Measurements from ENCODE around the gene MVP.
"Not testable (repeated sequence)": the region's sequence is repeated elsewhere in the genome, so short reads cannot be mapped to it uniquely, and the experiment has no call there.

The MVP gene

DNA sequence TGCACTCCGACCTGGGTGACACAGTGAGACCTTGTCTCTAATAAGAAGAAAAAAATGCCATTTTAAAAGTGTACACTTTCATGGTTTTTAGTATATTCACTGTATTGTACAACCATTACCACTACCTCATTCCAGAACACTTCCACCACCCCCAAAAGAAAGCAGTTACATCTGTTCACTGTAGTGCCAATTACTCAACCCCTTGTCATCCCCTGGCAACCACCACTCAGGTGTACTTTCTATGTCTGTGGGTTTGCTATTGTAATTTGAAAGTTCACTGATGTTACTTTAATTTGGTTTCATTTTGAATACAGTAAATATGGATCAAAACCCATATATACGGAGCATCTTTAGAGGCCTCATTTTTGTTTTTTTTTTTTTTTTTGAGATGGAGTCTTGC, 36.1 kb upstream of the MVP start:
- no peak for DNase-seq (ENCODE audit: low read depth)
- TF ChIP-seq, protein P1, sequence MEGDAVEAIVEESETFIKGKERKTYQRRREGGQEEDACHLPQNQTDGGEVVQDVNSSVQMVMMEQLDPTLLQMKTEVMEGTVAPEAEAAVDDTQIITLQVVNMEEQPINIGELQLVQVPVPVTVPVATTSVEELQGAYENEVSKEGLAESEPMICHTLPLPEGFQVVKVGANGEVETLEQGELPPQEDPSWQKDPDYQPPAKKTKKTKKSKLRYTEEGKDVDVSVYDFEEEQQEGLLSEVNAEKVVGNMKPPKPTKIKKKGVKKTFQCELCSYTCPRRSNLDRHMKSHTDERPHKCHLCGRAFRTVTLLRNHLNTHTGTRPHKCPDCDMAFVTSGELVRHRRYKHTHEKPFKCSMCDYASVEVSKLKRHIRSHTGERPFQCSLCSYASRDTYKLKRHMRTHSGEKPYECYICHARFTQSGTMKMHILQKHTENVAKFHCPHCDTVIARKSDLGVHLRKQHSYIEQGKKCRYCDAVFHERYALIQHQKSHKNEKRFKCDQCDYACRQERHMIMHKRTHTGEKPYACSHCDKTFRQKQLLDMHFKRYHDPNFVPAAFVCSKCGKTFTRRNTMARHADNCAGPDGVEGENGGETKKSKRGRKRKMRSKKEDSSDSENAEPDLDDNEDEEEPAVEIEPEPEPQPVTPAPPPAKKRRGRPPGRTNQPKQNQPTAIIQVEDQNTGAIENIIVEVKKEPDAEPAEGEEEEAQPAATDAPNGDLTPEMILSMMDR (IDR thresholded peaks at IDR 0.05; ENCODE audit: low read depth, low read length, missing control alignments): no peak
- H3K4me3 ChIP-seq (ENCODE audit: low read depth, low read length): no peak overlapping the region

DNA sequence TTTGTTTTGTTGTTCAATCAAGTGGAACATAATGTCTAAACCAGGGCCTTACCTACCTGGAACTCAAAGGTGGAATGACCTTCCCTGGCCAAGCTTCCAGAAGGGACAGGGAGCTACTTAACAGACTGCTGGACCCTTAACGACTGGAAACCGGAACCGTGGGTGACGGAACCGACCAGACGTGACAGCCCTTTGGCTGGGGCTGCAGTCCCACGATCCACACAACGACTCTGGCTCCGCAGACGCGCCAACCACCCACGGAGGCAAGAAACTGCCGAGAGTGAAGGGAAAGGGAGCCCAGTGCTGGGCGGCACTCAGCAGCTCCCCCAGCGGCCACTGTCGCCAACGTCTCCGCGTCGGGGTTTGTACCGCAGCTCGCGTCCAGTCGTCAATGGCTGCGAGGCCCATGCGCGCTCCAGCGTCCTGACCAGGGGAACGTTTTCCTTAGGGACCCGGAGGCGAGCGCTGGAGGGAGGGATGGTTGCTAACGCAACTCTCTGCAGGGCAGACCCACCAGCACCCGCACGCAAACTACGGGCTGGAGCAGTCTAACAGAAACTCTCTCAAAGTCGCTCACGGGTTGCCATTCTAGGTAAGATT, 35.3 kb upstream of the MVP start:
- no peak overlapping the region; the same call in 1 of the 2 replicates for H3K4me3 ChIP-seq (ENCODE audit: low read depth, low read length)
- TF ChIP-seq, protein P1 (IDR thresholded peaks at IDR 0.05; ENCODE audit: low read depth, low read length, missing control alignments): peak; percentile 82
- no peak for DNase-seq (ENCODE audit: low read depth)

DNA sequence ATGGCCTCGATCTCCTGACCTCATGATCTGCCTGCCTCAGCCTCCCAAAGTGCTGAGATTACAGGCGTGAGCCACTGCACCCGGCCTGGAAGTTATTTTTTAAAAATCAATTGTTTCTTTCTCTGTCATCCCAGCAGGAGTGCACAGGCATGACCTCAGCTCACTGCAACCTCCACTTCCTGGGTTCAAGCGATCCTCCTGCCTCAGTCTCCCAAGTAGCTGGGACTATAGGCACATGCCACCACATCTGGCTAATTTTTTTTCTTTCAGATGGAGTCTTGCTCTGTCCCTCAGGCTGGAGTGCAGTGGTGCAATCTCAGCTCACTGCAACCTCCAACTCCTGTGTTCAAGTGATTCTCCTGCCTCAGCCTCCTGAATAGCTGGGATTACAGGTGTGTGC, 33.1 kb upstream of the MVP start:
- not testable (repeated sequence) for H3K4me3 ChIP-seq (ENCODE audit: low read depth, low read length); DNase-seq (ENCODE audit: low read depth)

DNA sequence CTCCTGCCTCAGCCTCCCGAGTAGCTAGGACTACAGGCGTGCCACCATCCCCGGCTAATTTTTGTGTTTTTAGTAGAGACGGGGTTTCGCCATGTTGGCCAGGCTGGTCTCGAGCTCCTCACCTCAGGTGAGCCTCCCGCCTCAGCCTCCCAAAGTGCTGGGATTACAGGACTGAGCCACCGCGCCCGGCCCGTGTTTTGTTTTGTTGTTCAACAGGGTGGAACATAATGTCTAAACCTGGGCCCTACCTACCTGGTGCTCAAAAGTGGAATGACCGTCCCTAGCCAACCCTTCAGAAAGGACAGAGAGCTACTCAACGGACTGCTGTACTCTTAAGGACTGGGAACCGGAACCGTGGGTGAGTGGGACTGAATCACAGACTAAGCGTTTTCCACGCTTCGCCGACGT, 30.5 kb upstream of the MVP start:
- TF ChIP-seq, protein P1 (IDR thresholded peaks at IDR 0.05; ENCODE audit: low read depth, low read length, missing control alignments): no peak
- DNase-seq (ENCODE audit: low read depth): no peak

DNA sequence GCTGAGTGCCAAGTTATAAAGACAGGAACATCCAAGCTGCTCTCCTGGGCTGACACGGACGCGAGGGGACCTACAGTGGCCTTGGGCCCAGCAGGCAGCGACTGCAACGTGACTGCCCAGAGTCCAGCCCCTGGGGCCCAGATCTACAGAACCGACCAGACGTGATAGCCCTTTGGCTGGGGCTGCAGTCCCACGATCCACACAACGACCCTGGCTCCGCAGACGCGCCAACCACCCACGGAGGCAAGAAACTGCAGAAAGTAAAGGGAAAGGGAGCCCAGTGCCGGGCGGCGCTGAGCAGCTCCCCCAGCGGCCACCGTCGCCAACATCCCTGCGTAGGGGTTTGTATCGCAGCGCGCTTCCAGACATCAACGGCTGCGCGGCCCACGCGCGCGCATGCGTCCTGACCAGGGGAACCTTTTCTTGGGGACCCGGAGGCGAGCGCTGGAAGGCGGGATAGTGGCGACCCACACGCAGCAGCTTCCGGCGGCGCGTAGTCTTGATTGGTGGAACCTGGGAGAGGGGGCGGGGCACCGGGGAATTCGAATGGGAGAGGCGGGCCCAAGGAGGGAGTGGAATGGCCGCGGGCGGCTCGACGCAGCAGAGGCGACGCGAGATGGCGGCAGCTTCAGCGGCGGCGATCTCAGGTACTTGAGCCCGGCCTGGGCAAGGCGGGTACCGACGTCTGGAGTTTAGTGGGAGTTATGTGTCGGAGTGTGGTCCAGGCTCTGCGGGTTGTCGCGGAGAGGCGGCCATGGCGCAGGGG, 29.9 kb upstream of the MVP start, which contains the start of gene KIF22:
Gene KIF22, plus strand, starts transcription at position 569 of the 766 bp plus-strand sequence. Its CDS starts 9 bp downstream, at position 578.
- peak; percentile 96 for DNase-seq (ENCODE audit: low read depth)
- TF ChIP-seq, protein P1 (IDR thresholded peaks at IDR 0.05; ENCODE audit: low read depth, low read length, missing control alignments): peak; percentile 77
- H3K4me3 ChIP-seq (ENCODE audit: low read depth, low read length): peak within 1 kb of the TSS; percentile 94

More for the DNA sequence above, 30.5 kb upstream of the MVP start:
- peak overlapping the region; percentile 94 for H3K4me3 ChIP-seq (ENCODE audit: low read depth, low read length)

DNA sequence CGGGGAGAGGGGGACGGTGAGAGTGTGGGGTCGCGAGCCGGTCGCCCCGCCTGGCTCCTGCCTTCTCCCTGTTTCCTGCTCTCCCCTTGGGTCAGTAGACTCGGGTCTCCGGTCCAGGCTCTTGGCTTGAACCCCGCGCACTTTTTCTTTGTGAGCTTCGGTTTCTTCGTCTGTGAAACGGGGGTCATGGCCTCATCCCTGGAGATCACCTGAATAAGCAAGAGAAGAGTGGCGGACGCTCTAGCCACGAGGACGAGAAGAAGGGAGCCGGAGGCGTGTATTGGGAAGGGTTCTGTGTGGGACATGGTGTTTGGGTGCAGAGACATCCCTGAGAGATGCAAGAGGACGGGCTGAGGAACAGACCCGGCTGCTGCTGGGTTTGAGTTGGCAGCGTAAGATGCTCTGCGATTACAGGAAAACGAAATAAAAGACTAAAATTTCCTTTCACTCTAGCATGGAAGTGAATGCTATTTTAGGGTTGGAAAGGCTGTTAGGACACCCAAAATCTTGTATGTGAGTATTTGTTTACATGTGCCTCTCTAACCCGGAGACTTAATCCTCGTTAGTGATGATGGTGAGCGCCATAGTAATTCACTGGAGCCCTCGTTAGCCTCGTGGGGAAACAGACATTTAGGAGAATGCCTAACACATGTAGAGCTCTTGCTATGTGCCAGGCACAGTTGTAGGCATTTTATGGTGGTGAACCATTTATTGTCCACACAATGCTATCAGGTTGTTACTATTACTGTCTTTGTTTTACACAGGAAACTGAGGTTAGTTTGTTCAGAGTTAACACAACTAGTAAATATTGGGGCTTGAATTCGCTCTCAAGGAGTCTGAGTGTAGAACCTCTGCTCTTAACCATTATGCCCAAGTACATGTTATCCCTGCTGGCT, 29.1 kb upstream of the MVP start:
- DNase-seq (ENCODE audit: low read depth): no peak
- peak overlapping the region; percentile 65 for H3K4me3 ChIP-seq (ENCODE audit: low read depth, low read length)
- TF ChIP-seq, protein P1 (IDR thresholded peaks at IDR 0.05; ENCODE audit: low read depth, low read length, missing control alignments): no peak
